Fibroblast of skin of abdomen (primary cell): ENCODE data around the gene TMEM87A.
"Not testable (repeated sequence)": the region's sequence is repeated elsewhere in the genome, so short reads cannot be mapped to it uniquely, and the experiment has no call there.

Source experiments
- DNase-seq: peaks from one replicate; pipeline ENCODE4 v3.0.0-alpha.2; 2013

Gene TMEM87A

GRCh38 chr15:42270996-42271395 lies 2.2 kb downstream of the TMEM87A start:
- DNase-seq, result no peak

GRCh38 chr15:42270551-42270950 lies 2.7 kb downstream of the TMEM87A start:
- DNase-seq, result no peak

GRCh38 chr15:42267286-42267685 lies 5.9 kb downstream of the TMEM87A start:
- no peak for DNase-seq

- no peak for DNase-seq
Observed at GRCh38 chr15:42264795-42265194, 8.4 kb downstream of the TMEM87A start.

- DNase-seq, result no peak
Observed at GRCh38 chr15:42253300-42253699, 19.9 kb downstream of the TMEM87A start.

- DNase-seq, result no peak
Observed at GRCh38 chr15:42240823-42241222, 32.4 kb downstream of the TMEM87A start.

GRCh38 chr15:42239528-42240182 lies 33.6 kb downstream of the TMEM87A start:
- DNase-seq, result peak; percentile 57

- no peak for DNase-seq
Observed at GRCh38 chr15:42233107-42233506, 40.1 kb downstream of the TMEM87A start.

GRCh38 chr15:42232606-42233005 lies 40.6 kb downstream of the TMEM87A start:
- no peak for DNase-seq

- no peak for DNase-seq
Observed at GRCh38 chr15:42231088-42231487, 42.1 kb downstream of the TMEM87A start.

GRCh38 chr15:42228981-42229380 lies 44.3 kb downstream of the TMEM87A start:
- not testable (repeated sequence) for DNase-seq

GRCh38 chr15:42228036-42228435 lies 45.2 kb downstream of the TMEM87A start:
- DNase-seq, result no peak

GRCh38 chr15:42226648-42227047 lies 46.6 kb downstream of the TMEM87A start:
- DNase-seq, result no peak

- no peak for DNase-seq
Observed at GRCh38 chr15:42220216-42220615, 53.0 kb downstream of the TMEM87A start.

- no peak for DNase-seq
Observed at GRCh38 chr15:42218953-42219592, 54.2 kb downstream of the TMEM87A start.

GRCh38 chr15:42217568-42217967 lies 55.7 kb downstream of the TMEM87A start:
- no peak for DNase-seq

- DNase-seq, result no peak
Observed at GRCh38 chr15:42215913-42216829, 57.1 kb downstream of the TMEM87A start.

GRCh38 chr15:42214600-42214999 lies 58.6 kb downstream of the TMEM87A start:
- DNase-seq, result no peak

GRCh38 chr15:42213511-42213910 lies 59.7 kb downstream of the TMEM87A start:
- DNase-seq, result no peak

GRCh38 chr15:42210696-42211095 lies 62.5 kb downstream of the TMEM87A start:
- no peak for DNase-seq

- peak; percentile 81 for DNase-seq
Observed at GRCh38 chr15:42207674-42208579, 65.3 kb downstream of the TMEM87A start, which contains the start of gene VPS39. TSS of gene VPS39 (minus strand) at chr15:42208304. CDS start at chr15:42208153, 151 bp downstream.

- no peak for DNase-seq
Observed at GRCh38 chr15:42206406-42206805, 66.8 kb downstream of the TMEM87A start.
